ENCODE data around the gene PAWR.

PAWR gene

DNA sequence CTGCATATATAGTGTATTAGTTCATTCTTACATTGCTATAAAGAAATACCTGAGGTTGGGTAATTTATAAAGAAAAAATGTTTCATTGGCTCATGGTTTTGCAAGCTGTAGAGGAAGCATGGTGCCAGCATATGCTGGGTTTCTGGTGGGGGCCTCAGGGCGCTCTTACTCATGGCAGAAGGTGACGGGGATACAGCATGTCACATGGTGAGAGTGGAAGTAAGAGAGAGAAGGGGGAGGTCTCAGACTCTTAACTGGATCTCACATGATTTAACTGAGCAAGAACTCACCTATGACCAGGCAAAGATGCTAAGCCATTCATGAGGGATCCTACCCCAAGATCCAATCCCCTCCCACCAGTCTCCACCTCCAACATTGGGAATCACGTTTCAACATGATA, 15.9 kb upstream of the PAWR start:
- no peak overlapping the region for H3K4me3 ChIP-seq (ENCODE audit: low read depth, low read length)
- no peak overlapping the region for H3K27ac ChIP-seq (ENCODE audit: low read depth, low read length)
- no peak overlapping the region for H2BK120ac ChIP-seq (ENCODE audit: insufficient read depth, low read length, poor library complexity)
- WGBS (ENCODE audit: extremely low coverage, insufficient coverage, insufficient read length), result no CpG with 5 or more reads among the region's 3 CpGs
- no peaks in the 10 kb centered on the region for H3K9me3 ChIP-seq (ENCODE audit: insufficient read depth, low read depth, low read length)
- no peaks in the 10 kb centered on the region for H3K79me2 ChIP-seq (ENCODE audit: control insufficient read depth, insufficient read depth, low read length, poor library complexity)
- H3K18ac ChIP-seq (ENCODE audit: low read length), result no peak overlapping the region
- no peaks in the 10 kb centered on the region for H3K4me1 ChIP-seq (ENCODE audit: control insufficient read depth in 1 of 2, insufficient read depth in 2 of 2, low read length in 2 of 2)
- H2BK12ac ChIP-seq (ENCODE audit: low read length), result no peak overlapping the region
- H3K14ac ChIP-seq (ENCODE audit: low read length), result no peak overlapping the region
- no peaks in the 10 kb centered on the region for H3K27me3 ChIP-seq (ENCODE audit: insufficient read depth, low read length)
- H3K9ac ChIP-seq (ENCODE audit: low read length), result no peak overlapping the region
- H4K12ac ChIP-seq (ENCODE audit: low read depth, low read length), result no peak overlapping the region
- no peak overlapping the region for H4K91ac ChIP-seq (ENCODE audit: low read depth, low read length)
- no peaks in the 10 kb centered on the region for H3K79me1 ChIP-seq (ENCODE audit: low read length)
- no peaks in the 10 kb centered on the region for H3K36me3 ChIP-seq (ENCODE audit: control insufficient read depth in 1 of 2, insufficient read depth in 2 of 2, low read length in 2 of 2)
- DNase-seq, result peak; percentile 87 to 94
- H2BK5ac ChIP-seq (ENCODE audit: low read depth, low read length, poor library complexity), result no peak overlapping the region
- H2AFZ ChIP-seq (ENCODE audit: insufficient read depth, low read length, poor library complexity), result no peak overlapping the region
- H3K4me2 ChIP-seq (ENCODE audit: low read length), result no peak overlapping the region
- peak overlapping the region; percentile 74 for H3K23ac ChIP-seq (ENCODE audit: low read length)
- no peak overlapping the region for H2AK5ac ChIP-seq (ENCODE audit: low read length)
- no peak overlapping the region for H4K8ac ChIP-seq (ENCODE audit: low read depth, low read length)
- no peak overlapping the region for H3K4ac ChIP-seq (ENCODE audit: low read depth, low read length)

DNA sequence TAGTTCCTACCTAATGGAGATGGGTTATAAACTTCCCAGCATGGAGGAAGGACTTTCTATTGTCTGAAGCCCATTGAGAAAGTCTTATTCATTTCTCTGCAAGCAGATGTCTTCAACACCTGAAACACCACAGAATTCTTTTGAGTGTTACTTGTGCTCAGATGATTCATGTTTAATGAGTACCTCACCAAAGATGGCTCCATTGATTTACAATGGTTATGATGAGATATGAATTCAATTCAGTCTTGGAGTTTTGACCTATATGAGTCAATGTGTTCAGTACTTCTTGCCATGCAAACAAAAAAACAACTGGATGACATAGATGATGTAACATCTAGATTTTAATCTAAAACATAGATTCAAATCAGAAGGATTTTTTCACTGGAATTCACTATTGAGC, 15.4 kb upstream of the PAWR start:
- no peak overlapping the region for H2BK12ac ChIP-seq (ENCODE audit: low read length)
- H2BK120ac ChIP-seq (ENCODE audit: insufficient read depth, low read length, poor library complexity), result no peak overlapping the region
- H3K4me3 ChIP-seq (ENCODE audit: low read depth, low read length), result no peak overlapping the region
- H3K18ac ChIP-seq (ENCODE audit: low read length), result no peak overlapping the region
- H3K27ac ChIP-seq (ENCODE audit: low read depth, low read length), result no peak overlapping the region
- H2BK5ac ChIP-seq (ENCODE audit: low read depth, low read length, poor library complexity), result no peak overlapping the region
- no peaks in the 10 kb centered on the region for H3K9me3 ChIP-seq (ENCODE audit: insufficient read depth, low read depth, low read length)
- H3K36me3 ChIP-seq (ENCODE audit: control insufficient read depth in 1 of 2, insufficient read depth in 2 of 2, low read length in 2 of 2), result no peaks in the 10 kb centered on the region
- H3K14ac ChIP-seq (ENCODE audit: low read length), result no peak overlapping the region
- H4K91ac ChIP-seq (ENCODE audit: low read depth, low read length), result no peak overlapping the region
- peak; percentile 19 to 94 for DNase-seq
- no peak overlapping the region for H4K8ac ChIP-seq (ENCODE audit: low read depth, low read length)
- H2AFZ ChIP-seq (ENCODE audit: insufficient read depth, low read length, poor library complexity), result no peak overlapping the region
- H3K9ac ChIP-seq (ENCODE audit: low read length), result no peak overlapping the region
- no peak overlapping the region for H3K4me2 ChIP-seq (ENCODE audit: low read length)
- H4K12ac ChIP-seq (ENCODE audit: low read depth, low read length), result no peak overlapping the region
- H3K4me1 ChIP-seq (ENCODE audit: control insufficient read depth in 1 of 2, insufficient read depth in 2 of 2, low read length in 2 of 2), result no peaks in the 10 kb centered on the region
- H3K79me2 ChIP-seq (ENCODE audit: control insufficient read depth, insufficient read depth, low read length, poor library complexity), result no peaks in the 10 kb centered on the region
- H2AK5ac ChIP-seq (ENCODE audit: low read length), result no peak overlapping the region
- H3K23ac ChIP-seq (ENCODE audit: low read length), result no peak overlapping the region
- H3K27me3 ChIP-seq (ENCODE audit: insufficient read depth, low read length), result no peaks in the 10 kb centered on the region
- H3K4ac ChIP-seq (ENCODE audit: low read depth, low read length), result no peak overlapping the region
- H3K79me1 ChIP-seq (ENCODE audit: low read length), result no peaks in the 10 kb centered on the region

DNA sequence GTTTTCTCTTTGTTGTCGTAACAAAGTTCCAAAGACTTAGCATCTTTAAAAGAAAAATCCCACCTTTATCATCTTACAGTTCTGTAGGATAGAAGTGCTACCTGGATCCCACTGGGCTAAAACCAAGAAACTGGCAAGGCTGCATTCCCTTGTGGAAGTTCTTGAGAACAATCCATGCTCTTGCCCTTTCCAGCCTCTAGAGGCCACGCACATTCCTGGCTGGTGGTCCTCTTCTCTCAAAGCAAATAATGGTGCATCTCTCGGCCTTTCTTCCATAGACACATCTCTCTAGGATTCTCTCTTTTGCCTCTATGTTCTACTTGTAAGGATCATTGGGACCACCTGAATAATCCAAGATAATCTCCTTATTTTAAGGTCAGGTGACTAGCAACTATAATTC, 8.2 kb upstream of the PAWR start:
- no peak overlapping the region for H3K9ac ChIP-seq (ENCODE audit: low read length)
- H3K14ac ChIP-seq (ENCODE audit: low read length), result no peak overlapping the region
- H3K79me2 ChIP-seq (ENCODE audit: control insufficient read depth, insufficient read depth, low read length, poor library complexity), result no peaks in the 10 kb centered on the region
- no peak overlapping the region for H3K4ac ChIP-seq (ENCODE audit: low read depth, low read length)
- no peak overlapping the region for H3K18ac ChIP-seq (ENCODE audit: low read length)
- no peaks in the 10 kb centered on the region for H3K27me3 ChIP-seq (ENCODE audit: insufficient read depth, low read length)
- no peak overlapping the region for H4K8ac ChIP-seq (ENCODE audit: low read depth, low read length)
- no peak overlapping the region for H2BK120ac ChIP-seq (ENCODE audit: insufficient read depth, low read length, poor library complexity)
- H4K12ac ChIP-seq (ENCODE audit: low read depth, low read length), result no peak overlapping the region
- H3K9me3 ChIP-seq (ENCODE audit: insufficient read depth, low read depth, low read length), result no peaks in the 10 kb centered on the region
- no peak overlapping the region for H2AK5ac ChIP-seq (ENCODE audit: low read length)
- no CpG with 5 or more reads among the region's 3 CpGs for WGBS (ENCODE audit: extremely low coverage, insufficient coverage, insufficient read length)
- H3K27ac ChIP-seq (ENCODE audit: low read depth, low read length), result no peak overlapping the region
- no peak overlapping the region for H3K23ac ChIP-seq (ENCODE audit: low read length)
- no peaks in the 10 kb centered on the region for H3K4me1 ChIP-seq (ENCODE audit: control insufficient read depth in 1 of 2, insufficient read depth in 2 of 2, low read length in 2 of 2)
- H3K4me3 ChIP-seq (ENCODE audit: low read depth, low read length), result no peak overlapping the region
- DNase-seq, result no peak
- no peak overlapping the region for H4K91ac ChIP-seq (ENCODE audit: low read depth, low read length)
- no peak overlapping the region for H2BK12ac ChIP-seq (ENCODE audit: low read length)
- no peaks in the 10 kb centered on the region for H3K36me3 ChIP-seq (ENCODE audit: control insufficient read depth in 1 of 2, insufficient read depth in 2 of 2, low read length in 2 of 2)
- H2AFZ ChIP-seq (ENCODE audit: insufficient read depth, low read length, poor library complexity), result no peak overlapping the region
- H3K79me1 ChIP-seq (ENCODE audit: low read length), result no peaks in the 10 kb centered on the region
- H2BK5ac ChIP-seq (ENCODE audit: low read depth, low read length, poor library complexity), result no peak overlapping the region
- H3K4me2 ChIP-seq (ENCODE audit: low read length), result no peak overlapping the region

DNA sequence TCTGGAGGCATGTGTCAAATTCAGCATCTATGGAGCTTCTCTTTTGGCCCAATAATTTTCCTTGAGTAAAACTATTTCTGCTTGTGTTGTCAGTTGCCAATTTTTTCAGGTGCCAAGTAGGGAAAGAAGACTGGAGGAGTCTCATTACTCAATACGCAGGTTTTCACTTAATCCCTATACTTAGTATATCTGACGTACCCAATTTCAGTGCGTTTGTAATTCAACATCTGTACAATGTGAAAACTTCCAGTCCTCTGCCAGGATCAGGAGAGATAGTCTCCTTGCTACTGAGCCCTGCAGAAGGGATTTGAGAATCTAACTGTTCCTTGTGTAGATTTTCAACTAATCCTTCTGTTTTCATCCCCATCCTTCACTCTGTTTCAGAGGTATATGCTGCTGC, 5.7 kb upstream of the PAWR start:
- no peak overlapping the region for H2BK12ac ChIP-seq (ENCODE audit: low read length)
- H3K27ac ChIP-seq (ENCODE audit: low read depth, low read length), result no peak overlapping the region
- H2AK5ac ChIP-seq (ENCODE audit: low read length), result no peak overlapping the region
- H3K27me3 ChIP-seq (ENCODE audit: insufficient read depth, low read length), result no peaks in the 10 kb centered on the region
- H3K79me1 ChIP-seq (ENCODE audit: low read length), result peaks cover 7% of the 10 kb centered on the region
- no peak overlapping the region for H2AFZ ChIP-seq (ENCODE audit: insufficient read depth, low read length, poor library complexity)
- H3K14ac ChIP-seq (ENCODE audit: low read length), result no peak overlapping the region
- no peak overlapping the region for H2BK5ac ChIP-seq (ENCODE audit: low read depth, low read length, poor library complexity)
- no peak for DNase-seq
- no peak overlapping the region for H4K8ac ChIP-seq (ENCODE audit: low read depth, low read length)
- no peak overlapping the region for H4K12ac ChIP-seq (ENCODE audit: low read depth, low read length)
- H4K91ac ChIP-seq (ENCODE audit: low read depth, low read length), result no peak overlapping the region
- H3K4me3 ChIP-seq (ENCODE audit: low read depth, low read length), result no peak overlapping the region
- no peak overlapping the region for H2BK120ac ChIP-seq (ENCODE audit: insufficient read depth, low read length, poor library complexity)
- H3K36me3 ChIP-seq (ENCODE audit: control insufficient read depth in 1 of 2, insufficient read depth in 2 of 2, low read length in 2 of 2), result no peaks in the 10 kb centered on the region
- H3K9ac ChIP-seq (ENCODE audit: low read length), result no peak overlapping the region
- peaks cover 6% of the 10 kb centered on the region for H3K79me2 ChIP-seq (ENCODE audit: control insufficient read depth, insufficient read depth, low read length, poor library complexity)
- H3K4me2 ChIP-seq (ENCODE audit: low read length), result no peak overlapping the region
- H3K23ac ChIP-seq (ENCODE audit: low read length), result no peak overlapping the region
- H3K9me3 ChIP-seq (ENCODE audit: insufficient read depth, low read depth, low read length), result no peaks in the 10 kb centered on the region
- no CpG with 5 or more reads among the region's 3 CpGs for WGBS (ENCODE audit: extremely low coverage, insufficient coverage, insufficient read length)
- H3K18ac ChIP-seq (ENCODE audit: low read length), result no peak overlapping the region
- peaks cover 0 to 5% of the 10 kb centered on the region in 2 experiments for H3K4me1 ChIP-seq (ENCODE audit: control insufficient read depth in 1 of 2, insufficient read depth in 2 of 2, low read length in 2 of 2)
- H3K4ac ChIP-seq (ENCODE audit: low read depth, low read length), result no peak overlapping the region

Data from trophoblast cell (in vitro differentiated cells and primary cell).